PC-9 (cell line): ENCODE measurements around the gene CNTNAP2.

ENCODE experiments used
- CTCF ChIP-seq: fragments of 200-600 bp; sonication (generic); conservative IDR thresholded peaks from 2 replicates; pipeline ENCODE4 v1.6.1; 2017; ENCODE audit warnings: mixed run types, antibody characterized with exemption, mild to moderate bottlenecking, moderate library complexity
- EZH2 ChIP-seq: fragments of 200-600 bp; sonication (generic); IDR thresholded peaks from 2 replicates; pipeline ENCODE4 v1.8.0; 2017; ENCODE audit warnings: antibody characterized with exemption, low read depth

GRCh38 chr7:148230883-148231282 lies 2114.3 kb downstream of the CNTNAP2 start:
- TF ChIP-seq CTCF (no peak), EZH2 (no peak)
